CD4-positive, alpha-beta T cell (primary cell): ENCODE data around the gene XPR1. TPM values are rescaled to one million over a fixed set of nuclear protein-coding genes. Genes with fewer than 3 reads are reported as not detected.

Experiments used
- ATAC-seq: fragments of 200-7000 bp; cut with Tn5 transposase; one replicate; pipeline ENCODE4 v1.10.0; 2022; ENCODE audit warnings: mild to moderate bottlenecking; ENCODE audit not compliant: poor library complexity
- CTCF ChIA-PET: fragments of 350-600 bp; sonication (Branson Sonifier 250); formaldehyde crosslinking; loops from one replicate; lab custom pipeline; 2021; ENCODE audit warnings: antibody characterized with exemption, inconsistent platforms; lab: Charles Lee
- POLR2A ChIA-PET: fragments of 350-600 bp; sonication (Branson Sonifier 250); formaldehyde crosslinking; loops from one replicate; lab custom pipeline; 2021; ENCODE audit warnings: antibody characterized with exemption, inconsistent platforms; lab: Charles Lee
- DNase-seq, 14 experiments: peaks; one replicate each; pipeline ENCODE4 v3.0.0-alpha.2; 2013 to 2020; ENCODE audit warnings: mixed read lengths in 2 of 14
- H3K27ac ChIP-seq, 2 donors: one replicate each; pipeline versions ENCODE4 v1.5.1 to v1.7.0; 2013; ENCODE audit warnings: low read length in 2 of 2, low read depth in 1 of 2, mild to moderate bottlenecking in 1 of 2
- H3K27me3 ChIP-seq, 2 experiments: 1 replicate in 1 of 2; 2 replicates in 1 of 2; pipeline versions ENCODE4 v1.6.1 to v1.7.0; 2013; ENCODE audit warnings: low read length in 2 of 2, control low read depth in 1 of 2, mild to moderate bottlenecking in 1 of 2, moderate library complexity in 1 of 2; ENCODE audit not compliant: insufficient read depth in 2 of 2, control insufficient read depth in 1 of 2
- H3K36me3 ChIP-seq: one replicate; pipeline ENCODE4 v1.6.1; 2013; ENCODE audit warnings: low read length, control low read depth; ENCODE audit not compliant: insufficient read depth
- H3K4me1 ChIP-seq: one replicate; pipeline ENCODE4 v1.6.1; 2013; ENCODE audit warnings: low read length, control low read depth; ENCODE audit not compliant: insufficient read depth
- H3K4me3 ChIP-seq: one replicate; pipeline ENCODE4 v1.5.1; 2013; ENCODE audit warnings: mild to moderate bottlenecking, low read length, moderate library complexity
- H3K9me3 ChIP-seq, 2 experiments: 1 replicate in 1 of 2; 2 replicates in 1 of 2; pipeline versions ENCODE4 v1.6.1 to v1.7.0; 2013; ENCODE audit warnings: low read length in 2 of 2, mild to moderate bottlenecking in 2 of 2, control low read depth in 1 of 2, moderate library complexity in 1 of 2; ENCODE audit not compliant: control insufficient read depth in 1 of 2, insufficient read depth in 1 of 2
- H3K27ac Mint-ChIP-seq: one replicate; pipeline ENCODE4 v1.8.0; 2020; ENCODE audit warnings: mixed read lengths
- H3K27me3 Mint-ChIP-seq: one replicate; pipeline ENCODE4 v1.8.0; 2021; ENCODE audit warnings: mixed read lengths
- H3K36me3 Mint-ChIP-seq: one replicate; pipeline ENCODE4 v1.8.0; 2021; ENCODE audit warnings: low read depth, mixed read lengths
- H3K4me1 Mint-ChIP-seq: one replicate; pipeline ENCODE4 v1.8.0; 2021; ENCODE audit warnings: low read depth, mixed read lengths
- H3K4me3 Mint-ChIP-seq: one replicate; pipeline ENCODE4 v1.8.0; 2020; ENCODE audit warnings: mild to moderate bottlenecking, mixed read lengths
- H3K9me3 Mint-ChIP-seq: one replicate; pipeline ENCODE4 v1.8.0; 2020; ENCODE audit warnings: mixed read lengths
- CTCF ChIP-seq: fragments of 200-600 bp; IDR thresholded peaks from one replicate; pipeline ENCODE4 v1.8.0; 2022; ENCODE audit warnings: antibody characterized with exemption, mild to moderate bottlenecking
- intact Hi-C, 2 experiments: fragments of 100-400 bp; cut with DNase I in 1 of 2; cut with micrococcal nuclease in 1 of 2; formaldehyde crosslinking; loops; one replicate each; pipeline versions ENCODE4 v1.15.1 to v1.9.0; 2023 to 2025; cut with DNase I, micrococcal nuclease
- total RNA-seq, 174 experiments: library from RNA in 2 of 174; stranded (reverse) in 2 of 174; gene quantifications; one replicate each; pipeline ENCODE4 v1.2.3 and lab custom pipeline; 2021 to 2026

The XPR1 gene
- total RNA-seq, 2 experiments from 2014 or later = 13.7 TPM

- ChIA-PET POLR2A (no interaction called here), CTCF (no interaction called here)
- Mint-ChIP-seq H3K4me3 (no peak overlapping the region), H3K27ac (no peak overlapping the region), H3K27me3 (peaks cover 8% of the 10 kb centered on the region), H3K36me3 (no peaks in the 10 kb centered on the region), H3K9me3 (no peaks in the 10 kb centered on the region), H3K4me1 (no peaks in the 10 kb centered on the region)
- H3K27me3 ChIP-seq = no peaks in the 10 kb centered on the region
- ATAC-seq (no peak), DNase-seq (no peak)
- H3K27ac ChIP-seq = no peak overlapping the region
- no peak overlapping the region for H3K4me3 ChIP-seq
- no peaks in the 10 kb centered on the region for H3K36me3 ChIP-seq
- intact Hi-C loops = no loop called here
- H3K9me3 ChIP-seq = no peaks in the 10 kb centered on the region
- H3K4me1 ChIP-seq = no peaks in the 10 kb centered on the region
- TF ChIP-seq CTCF = no peak
These were observed 305.9 kb downstream of the XPR1 start for GRCh38 chr1:180937624-180938225.

GRCh38 chr1:180939073-180939710, 307.4 kb downstream of the XPR1 start:
- Mint-ChIP-seq H3K9me3 (no peaks in the 10 kb centered on the region), H3K4me3 (no peak overlapping the region), H3K27me3 (peaks cover 4% of the 10 kb centered on the region), H3K4me1 (no peaks in the 10 kb centered on the region), H3K36me3 (no peaks in the 10 kb centered on the region), H3K27ac (no peak overlapping the region)
- H3K4me3 ChIP-seq = no peak overlapping the region
- ATAC-seq (no peak), DNase-seq (no peak)
- TF ChIP-seq CTCF = no peak
- ChIA-PET CTCF (no interaction called here), POLR2A (no interaction called here)
- no peaks in the 10 kb centered on the region for H3K27me3 ChIP-seq
- no peaks in the 10 kb centered on the region for H3K9me3 ChIP-seq
- no peaks in the 10 kb centered on the region for H3K36me3 ChIP-seq
- no peaks in the 10 kb centered on the region for H3K4me1 ChIP-seq
- intact Hi-C loops = no loop called here
- no peak overlapping the region for H3K27ac ChIP-seq

GRCh38 chr1:180939711-180940103, 307.9 kb downstream of the XPR1 start:
- ChIA-PET POLR2A (no interaction called here), CTCF (no interaction called here)
- intact Hi-C loops = loop anchor here in 1 of 2 experiments (2.0 kb wide), 1 partner anchor 29 kb away; no protein-coding TSS in a partner anchor
- TF ChIP-seq CTCF = no peak
- DNase-seq (no peak), ATAC-seq (no peak)
- Histone ChIP-seq H3K4me1 (no peaks in the 10 kb centered on the region), H3K27me3 (no peaks in the 10 kb centered on the region), H3K9me3 (no peaks in the 10 kb centered on the region), H3K27ac (no peak overlapping the region), H3K4me3 (no peak overlapping the region), H3K36me3 (no peaks in the 10 kb centered on the region)
- no peak overlapping the region for H3K27ac Mint-ChIP-seq
- H3K4me1 Mint-ChIP-seq = no peaks in the 10 kb centered on the region
- H3K4me3 Mint-ChIP-seq = no peak overlapping the region
- H3K9me3 Mint-ChIP-seq = no peaks in the 10 kb centered on the region
- no peaks in the 10 kb centered on the region for H3K27me3 Mint-ChIP-seq
- H3K36me3 Mint-ChIP-seq = no peaks in the 10 kb centered on the region

Other genes with a start within 250 kb of the XPR1 start
- gene ACBD6, start 129.4 kb upstream of the XPR1 start, total RNA-seq = 10 to 100 TPM; 28.2 to 28.8 TPM
- gene OVAAL, start 73.1 kb upstream of the XPR1 start, total RNA-seq = not detected